NCI-H2081 treated with DMSO at 0.1 percent for 48 hours (cell line): Measurements from ENCODE around the gene USP47.

ENCODE experiments used
- DNase-seq: peaks from one replicate; lab custom pipeline; 2025; lab: John Stamatoyannopoulos, UW

USP47 gene

GRCh38 chr11:11937433-11937832 is 95.7 kb downstream of the USP47 start:
- no peak for DNase-seq

DNA sequence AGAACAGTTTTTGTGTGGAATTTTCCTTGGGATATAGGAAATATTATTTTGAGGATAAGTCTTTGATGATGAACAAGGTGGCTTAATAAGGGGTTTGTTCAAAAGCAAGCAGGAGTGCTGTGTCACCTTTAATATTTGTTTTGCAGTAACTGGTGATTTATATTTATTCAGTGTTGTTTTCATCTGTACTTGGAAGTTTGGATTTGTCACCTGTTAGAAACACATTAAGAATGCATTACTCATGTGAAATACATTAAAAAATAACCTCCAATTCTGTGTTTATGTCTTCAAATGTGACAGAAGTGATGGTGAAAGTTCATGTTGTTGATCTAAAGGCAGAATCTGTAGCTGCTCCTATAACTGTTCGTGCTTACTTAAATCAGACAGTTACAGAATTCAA is 96.2 kb downstream of the USP47 start:
- DNase-seq = no peak

DNA sequence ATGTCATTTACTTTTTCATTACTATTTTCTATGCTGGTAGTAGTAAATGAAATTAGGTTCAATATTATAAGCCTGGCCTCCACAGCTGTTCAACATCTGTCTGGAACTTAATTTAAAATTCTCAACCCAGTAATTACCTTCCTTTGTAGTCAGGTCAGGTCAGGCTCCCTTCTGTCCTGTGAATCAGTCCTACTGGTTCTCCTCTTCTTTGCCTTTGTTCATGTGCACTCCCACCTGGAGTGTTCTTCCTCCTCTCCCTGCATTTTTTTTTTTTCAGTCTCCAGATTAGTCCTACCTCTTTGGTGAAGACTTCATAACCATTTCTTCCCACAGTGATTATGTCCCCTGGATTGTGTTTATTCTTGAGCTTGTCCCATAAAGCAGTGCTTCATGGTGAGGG is 98.8 kb downstream of the USP47 start:
- DNase-seq = no peak

DNA sequence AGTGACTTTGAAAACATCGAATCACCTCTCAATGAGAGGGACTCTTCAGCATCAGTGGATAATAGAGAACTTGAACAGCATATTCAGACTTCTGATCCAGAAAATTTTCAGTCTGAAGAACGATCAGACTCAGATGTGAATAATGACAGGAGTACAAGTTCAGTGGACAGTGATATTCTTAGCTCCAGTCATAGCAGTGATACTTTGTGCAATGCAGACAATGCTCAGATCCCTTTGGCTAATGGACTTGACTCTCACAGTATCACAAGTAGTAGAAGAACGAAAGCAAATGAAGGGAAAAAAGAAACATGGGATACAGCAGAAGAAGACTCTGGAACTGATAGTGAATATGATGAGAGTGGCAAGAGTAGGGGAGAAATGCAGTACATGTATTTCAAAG is 100.9 kb downstream of the USP47 start:
- no peak for DNase-seq

- no peak for DNase-seq
Measured at GRCh38 chr11:11944444-11944843, 102.7 kb downstream of the USP47 start.

GRCh38 chr11:11946180-11946579 is 104.4 kb downstream of the USP47 start:
- DNase-seq = no peak

DNA sequence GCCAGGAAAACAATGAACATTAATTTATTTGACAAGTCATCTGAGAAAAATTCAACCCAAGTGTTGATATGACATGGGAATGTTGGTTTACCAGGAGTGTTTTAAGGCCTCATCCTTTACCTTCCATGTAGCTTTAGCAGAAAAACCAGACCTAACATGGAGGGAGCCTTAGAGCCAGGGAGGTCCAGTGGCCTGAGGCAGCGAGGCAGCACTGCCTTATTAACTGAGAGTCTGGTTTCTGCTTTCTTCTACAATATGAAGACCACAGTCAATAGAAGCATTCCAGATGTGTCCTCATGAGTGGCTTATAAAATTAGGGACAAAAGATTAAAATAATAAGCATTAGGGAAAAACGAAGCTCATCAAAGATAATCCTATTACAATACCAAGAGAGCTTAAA is 105.1 kb downstream of the USP47 start:
- no peak for DNase-seq

GRCh38 chr11:11947825-11948224 is 106.1 kb downstream of the USP47 start:
- DNase-seq = no peak

DNA sequence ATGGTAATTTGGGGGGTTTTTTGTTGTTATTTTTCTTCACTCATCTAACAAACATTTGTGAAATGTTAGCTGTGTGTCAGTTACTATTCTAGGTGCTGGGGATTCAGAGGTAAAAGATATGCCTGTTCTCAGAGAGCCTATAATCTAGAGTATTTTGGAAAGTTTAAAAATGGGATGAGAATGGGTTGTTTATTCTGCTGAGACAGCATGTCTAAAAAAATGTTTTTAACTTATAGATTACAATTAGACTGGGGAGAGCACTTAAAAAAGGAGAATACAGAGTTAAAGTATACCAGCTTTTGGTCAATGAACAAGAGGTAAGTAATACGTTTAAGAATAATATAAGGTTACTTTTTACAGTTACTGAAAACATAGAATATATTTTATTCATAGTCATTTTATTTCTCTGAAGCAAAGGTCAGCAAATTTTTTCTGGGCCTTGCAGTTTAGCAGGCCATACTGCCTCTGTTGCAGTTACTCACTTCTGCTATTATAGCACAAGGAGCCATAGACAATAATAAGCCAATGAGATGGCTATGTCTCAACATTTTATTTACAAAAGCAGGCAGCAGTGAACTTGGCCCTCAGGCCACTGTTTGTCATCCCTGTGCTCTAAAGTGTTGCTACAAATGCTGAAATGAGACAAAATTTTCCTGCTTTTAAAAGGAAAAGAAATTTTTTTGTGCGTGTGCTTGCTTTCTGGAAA is 106.6 kb downstream of the USP47 start:
- no peak for DNase-seq

GRCh38 chr11:11949482-11949881 is 107.7 kb downstream of the USP47 start:
- no peak for DNase-seq

DNA sequence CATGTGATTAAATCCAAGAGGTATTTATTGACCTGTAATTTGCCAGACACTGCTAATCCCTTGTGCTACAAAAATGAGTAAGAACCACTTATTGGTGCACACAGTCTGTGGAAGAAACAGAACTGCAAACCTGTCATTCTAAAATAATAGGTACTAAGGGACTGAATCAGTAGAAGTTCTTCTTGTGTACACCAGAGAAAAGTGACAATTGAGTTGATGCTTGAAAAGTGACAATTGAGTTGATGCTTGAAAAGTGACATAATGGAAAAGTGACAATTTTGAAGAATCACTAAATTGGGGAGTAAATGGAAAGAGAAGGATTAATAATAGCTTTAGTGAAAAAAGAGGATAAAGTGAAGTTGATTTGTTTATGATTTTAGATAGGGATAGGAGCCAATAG is 110.3 kb downstream of the USP47 start:
- no peak for DNase-seq

GRCh38 chr11:11956006-11956405 is 114.2 kb downstream of the USP47 start:
- no peak for DNase-seq

DNA sequence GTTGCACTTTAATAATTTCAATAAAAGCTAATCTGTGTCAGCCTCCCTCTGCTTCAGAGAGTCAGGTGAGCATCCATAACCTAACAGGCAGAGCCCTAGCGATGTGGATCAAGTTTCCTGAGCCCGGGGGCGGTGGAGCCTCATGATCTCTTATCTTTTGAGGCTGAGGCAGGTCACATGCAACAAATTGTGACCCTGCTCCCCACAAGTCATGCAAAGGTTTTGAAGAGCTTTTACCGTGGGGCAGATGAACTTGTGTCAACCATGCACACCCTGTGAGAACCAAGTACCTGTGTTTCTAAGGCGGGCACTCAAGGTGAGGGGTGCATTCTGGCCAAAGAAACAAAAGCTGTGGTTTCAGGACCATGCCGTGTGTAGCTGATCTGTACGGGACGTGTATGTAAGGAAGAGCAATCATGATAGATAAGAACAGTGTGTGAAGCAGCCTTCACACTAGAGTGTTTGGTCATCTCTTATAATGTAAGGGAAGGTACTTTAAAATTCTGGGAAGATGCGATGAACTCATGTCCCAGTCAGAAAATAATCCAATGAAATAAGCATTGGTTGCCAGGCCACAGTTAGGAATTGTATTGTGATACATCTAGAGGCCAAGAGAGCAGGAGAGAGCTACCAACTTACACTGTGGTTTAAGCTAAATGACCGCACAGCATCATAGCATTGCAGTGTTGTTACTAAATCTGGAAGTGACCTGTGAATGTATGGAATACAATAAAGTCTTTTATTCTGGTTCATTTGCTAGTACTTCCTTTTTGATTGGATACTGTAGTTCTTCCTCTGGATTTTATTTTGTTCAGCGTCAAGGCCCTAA is 116.8 kb downstream of the USP47 start:
- no peak for DNase-seq

GRCh38 chr11:11959601-11960000 is 117.8 kb downstream of the USP47 start:
- DNase-seq = no peak

DNA sequence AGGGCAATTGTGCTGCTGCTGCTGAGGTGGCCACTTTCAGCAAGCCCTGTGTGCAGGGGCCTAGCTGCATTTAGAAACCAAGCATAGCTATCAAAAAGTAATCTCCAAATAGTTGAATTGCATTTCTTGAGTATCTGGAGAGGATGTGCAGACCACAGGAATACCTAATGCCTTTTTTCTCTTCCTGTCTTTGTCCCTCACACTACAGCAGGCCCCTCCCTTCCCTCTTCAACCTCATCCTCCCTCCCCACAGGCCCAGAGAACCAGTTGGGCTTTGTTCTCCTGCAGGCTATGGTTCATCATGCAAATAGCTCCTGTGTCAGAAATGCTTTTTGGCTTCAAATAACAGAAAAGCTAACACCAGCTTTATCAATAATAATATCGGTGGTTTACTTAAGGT is 118.9 kb downstream of the USP47 start:
- no peak for DNase-seq

DNA sequence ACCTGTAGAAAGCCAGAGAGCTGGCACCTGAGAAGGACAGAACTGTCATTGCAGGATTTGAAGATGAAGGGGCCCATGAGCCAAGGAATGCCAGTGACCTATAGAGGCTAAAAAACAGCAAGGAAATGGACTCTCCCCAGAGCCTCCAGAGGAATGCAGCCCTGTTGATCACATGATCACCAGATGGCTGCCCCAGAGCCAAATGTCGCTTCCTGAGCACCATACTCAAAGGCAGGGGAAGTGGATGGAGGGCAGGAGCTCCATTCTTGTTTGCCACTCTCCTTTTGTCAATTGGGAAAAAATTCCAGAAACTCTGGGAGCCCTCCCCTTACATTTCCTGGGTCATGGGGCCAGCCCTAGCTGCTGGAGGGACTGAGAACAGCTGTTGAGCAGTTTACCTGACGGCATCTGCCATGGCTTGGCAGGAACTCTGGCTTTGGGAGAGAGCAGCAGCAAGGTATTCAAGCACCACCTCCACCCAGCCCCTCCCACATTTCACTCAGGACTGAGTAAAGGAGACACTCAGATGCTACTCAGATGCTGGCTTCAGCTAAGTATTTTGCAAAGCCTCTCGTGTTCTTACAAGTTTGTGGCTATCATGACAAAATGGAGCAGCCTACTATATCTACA is 119.7 kb downstream of the USP47 start:
- no peak for DNase-seq

- DNase-seq = no peak
Measured at GRCh38 chr11:11963067-11963466, 121.3 kb downstream of the USP47 start.

- peak; percentile 15 for DNase-seq
Measured at GRCh38 chr11:11963842-11964773, 122.3 kb downstream of the USP47 start.

DNA sequence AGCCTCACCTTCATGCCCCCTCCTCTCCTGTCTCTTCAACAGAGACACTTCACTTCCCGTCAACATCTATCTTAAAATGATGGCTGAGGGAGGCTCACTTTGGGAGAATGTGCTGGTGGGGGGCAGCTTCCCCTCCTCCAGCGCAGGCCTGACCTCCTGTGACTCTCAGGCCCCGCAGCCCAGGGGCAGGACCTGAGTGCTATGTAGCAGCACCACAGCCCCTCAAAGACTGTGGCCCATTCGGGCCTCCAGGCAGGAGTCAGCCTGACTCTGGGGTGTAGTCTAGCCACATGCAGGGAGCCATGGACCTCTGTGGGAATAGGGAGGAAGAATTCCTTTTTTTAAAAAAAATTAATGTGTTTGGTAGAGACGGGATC is 123.0 kb downstream of the USP47 start:
- no peak for DNase-seq

GRCh38 chr11:11965192-11965591 is 123.4 kb downstream of the USP47 start:
- no peak for DNase-seq

GRCh38 chr11:11965656-11966353 is 124.0 kb downstream of the USP47 start:
- DNase-seq = no peak
